Activated CD8-positive, alpha-beta T cell treated with anti-CD3 and anti-CD28 coated beads for 36 hours (primary cell): ENCODE measurements around the gene ZIC2. TPM values are rescaled to one million over a fixed set of nuclear protein-coding genes. Genes with fewer than 3 reads are reported as not detected.
"Not testable (repeated sequence)": the region's sequence is repeated elsewhere in the genome, so short reads cannot be mapped to it uniquely, and the experiment has no call there.

ENCODE experiments used
- ATAC-seq: fragments of 200-7000 bp; cut with Tn5 transposase; one replicate; pipeline ENCODE4 v1.10.0; 2021; ENCODE audit warnings: mild to moderate bottlenecking, moderate library complexity
- CTCF ChIA-PET: fragments of 350-600 bp; sonication (Branson Sonifier 250); formaldehyde crosslinking; loops from one replicate; lab custom pipeline; 2021; ENCODE audit warnings: antibody characterized with exemption; lab: Charles Lee
- POLR2A ChIA-PET: fragments of 350-600 bp; sonication (Branson Sonifier 250); formaldehyde crosslinking; loops from one replicate; lab custom pipeline; 2021; ENCODE audit warnings: antibody characterized with exemption; lab: Charles Lee
- DNase-seq: peaks from one replicate; pipeline ENCODE4 v3.0.0-alpha.2; 2020
- H3K27ac Mint-ChIP-seq: one replicate; pipeline ENCODE4 v1.8.0; 2021; ENCODE audit warnings: mild to moderate bottlenecking, mixed read lengths
- H3K27me3 Mint-ChIP-seq: one replicate; pipeline ENCODE4 v1.8.0; 2021; ENCODE audit warnings: mixed read lengths
- H3K36me3 Mint-ChIP-seq: one replicate; pipeline ENCODE4 v1.8.0; 2021; ENCODE audit warnings: low read depth, mixed read lengths
- H3K4me1 Mint-ChIP-seq: one replicate; pipeline ENCODE4 v1.8.0; 2021; ENCODE audit warnings: low read depth, mixed read lengths
- H3K4me3 Mint-ChIP-seq: one replicate; pipeline ENCODE4 v1.8.0; 2021; ENCODE audit warnings: mild to moderate bottlenecking, moderate library complexity, mixed read lengths
- H3K9me3 Mint-ChIP-seq: one replicate; pipeline ENCODE4 v1.8.0; 2021; ENCODE audit warnings: mixed read lengths
- CTCF ChIP-seq: fragments of 200-600 bp; IDR thresholded peaks from one replicate; pipeline ENCODE4 v1.8.0; 2022; ENCODE audit warnings: antibody characterized with exemption, mild to moderate bottlenecking
- intact Hi-C: fragments of 100-400 bp; cut with micrococcal nuclease; formaldehyde crosslinking; loops from one replicate; pipeline ENCODE4 v1.10.0; 2022
- total RNA-seq, 2 experiments: library from RNA; stranded (reverse); gene quantifications; one replicate each; pipeline ENCODE4 v1.2.3, GENCODE V29; 2021

ZIC2 gene
- total RNA-seq, 2 experiments from 2014 or later, result not detected

- ChIA-PET CTCF (no interaction called here), POLR2A (no interaction called here)
- no peaks in the 10 kb centered on the region for H3K9me3 Mint-ChIP-seq
- peaks cover 30% of the 10 kb centered on the region for H3K27me3 Mint-ChIP-seq
- H3K4me3 Mint-ChIP-seq, result no peak overlapping the region
- H3K27ac Mint-ChIP-seq, result no peak overlapping the region
- DNase-seq (no peak), ATAC-seq (no peak)
- intact Hi-C loops, result no loop called here
- TF ChIP-seq CTCF, result no peak
- no peaks in the 10 kb centered on the region for H3K36me3 Mint-ChIP-seq
- H3K4me1 Mint-ChIP-seq, result no peaks in the 10 kb centered on the region
These were observed 39.7 kb upstream of the ZIC2 start for GRCh38 chr13:99941911-99942310.

DNA sequence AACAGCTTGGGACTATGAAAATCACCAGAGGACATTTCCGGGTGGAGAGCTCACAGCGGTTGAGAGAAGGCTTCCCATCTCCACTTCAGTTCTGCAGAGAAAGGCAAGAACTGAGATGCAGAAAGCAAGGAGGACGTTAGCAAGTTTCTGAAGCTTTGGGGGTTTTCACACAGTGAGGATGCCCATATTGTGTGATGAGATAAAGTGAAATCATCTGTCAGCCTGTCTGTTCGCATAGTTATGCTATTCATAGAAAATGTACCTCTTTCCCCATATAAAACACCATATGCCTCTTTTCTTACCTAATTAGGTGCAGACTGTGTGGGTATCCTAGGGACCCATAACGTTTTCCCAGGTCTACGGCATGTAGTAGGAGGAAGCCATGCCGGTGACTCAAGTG, 37.5 kb upstream of the ZIC2 start:
- ChIA-PET POLR2A (no interaction called here), CTCF (interaction anchor here (1.9 kb wide), 1 partner anchor 287 kb away, joined by 4 read pairs; no protein-coding TSS in a partner anchor)
- Mint-ChIP-seq H3K27ac (no peak overlapping the region), H3K9me3 (no peaks in the 10 kb centered on the region), H3K36me3 (no peaks in the 10 kb centered on the region), H3K4me3 (no peak overlapping the region), H3K4me1 (no peaks in the 10 kb centered on the region), H3K27me3 (peaks cover 31% of the 10 kb centered on the region)
- no peak for DNase-seq
- intact Hi-C loops, result no loop called here
- no peak for TF ChIP-seq CTCF
- ATAC-seq, result no peak

DNA sequence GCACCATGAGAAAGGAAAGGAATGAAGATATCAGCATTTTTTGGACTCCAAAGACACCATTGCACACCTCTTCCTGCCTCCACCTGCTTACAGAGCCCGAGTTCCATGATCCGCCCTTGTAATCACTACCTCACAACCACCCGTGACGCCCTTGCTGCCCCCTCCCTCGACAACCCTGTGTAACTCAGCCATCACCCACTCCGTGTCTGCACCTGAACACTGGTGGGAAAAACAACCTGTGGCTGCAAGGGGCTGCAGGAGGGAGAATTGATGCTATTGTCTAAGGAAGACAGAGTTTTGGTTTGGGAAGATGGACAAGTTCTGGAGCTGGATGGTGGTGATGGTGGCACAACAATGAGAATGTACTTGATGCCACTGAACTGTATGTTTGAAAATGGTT, 37.0 kb upstream of the ZIC2 start:
- TF ChIP-seq CTCF, result no peak

DNA sequence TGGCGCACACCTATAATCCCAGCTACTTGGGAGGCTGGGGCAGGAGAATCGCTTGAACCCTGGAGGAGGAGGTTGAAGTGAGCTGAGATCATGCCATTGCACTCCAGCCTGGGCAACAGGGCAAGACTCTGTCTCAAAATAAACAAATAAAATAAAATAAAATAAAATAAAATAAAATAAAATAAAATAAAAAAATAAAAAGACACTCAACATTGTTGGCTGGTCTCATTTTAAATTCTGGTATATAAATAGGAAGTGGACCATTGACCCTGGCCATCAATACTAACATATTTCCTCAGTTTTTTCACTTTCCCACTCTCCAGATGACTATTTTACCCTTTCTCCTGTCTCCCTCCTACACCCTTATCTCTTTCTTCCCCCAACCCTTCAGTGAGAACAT, 36.1 kb upstream of the ZIC2 start:
- DNase-seq, intact Hi-C loops, H3K4me1 Mint-ChIP-seq, POLR2A ChIA-PET, ATAC-seq, H3K9me3 Mint-ChIP-seq, CTCF ChIA-PET, H3K4me3 Mint-ChIP-seq, H3K27ac Mint-ChIP-seq, H3K36me3 Mint-ChIP-seq: not testable (repeated sequence)
- peaks cover 37% of the 10 kb centered on the region for H3K27me3 Mint-ChIP-seq

More for the DNA sequence above, 37.0 kb upstream of the ZIC2 start:
- Mint-ChIP-seq H3K4me1 (no peaks in the 10 kb centered on the region), H3K4me3 (no peak overlapping the region), H3K27ac (no peak overlapping the region), H3K36me3 (no peaks in the 10 kb centered on the region), H3K9me3 (no peaks in the 10 kb centered on the region), H3K27me3 (peaks cover 32% of the 10 kb centered on the region)
- intact Hi-C loops, result no loop called here
- ATAC-seq (no peak), DNase-seq (no peak)
- ChIA-PET POLR2A (no interaction called here), CTCF (no interaction called here)

- peaks cover 43% of the 10 kb centered on the region for H3K27me3 Mint-ChIP-seq
These were observed 33.9 kb upstream of the ZIC2 start for GRCh38 chr13:99947666-99948065.

More at GRCh38 chr13:99947666-99948065, 33.9 kb upstream of the ZIC2 start:
- no peak for DNase-seq
- Mint-ChIP-seq H3K4me3 (no peak overlapping the region), H3K9me3 (no peaks in the 10 kb centered on the region), H3K27ac (no peak overlapping the region), H3K4me1 (no peaks in the 10 kb centered on the region), H3K36me3 (no peaks in the 10 kb centered on the region)
- no peak for TF ChIP-seq CTCF
- ChIA-PET CTCF (no interaction called here), POLR2A (no interaction called here)
- intact Hi-C loops, result no loop called here
- no peak for ATAC-seq
